Naive thymus-derived CD8-positive, alpha-beta T cell (primary cell): ENCODE results near the gene CES3. TPM values are rescaled to one million over a fixed set of nuclear protein-coding genes. Genes with fewer than 3 reads are reported as not detected.

Source experiments
- ATAC-seq, 2 donors: fragments of 150-1000 bp; cut with Tn5 transposase in 1 of 2; sonication (Bioruptor Pico), chemical (Tn5 transposase) in 1 of 2; 1 replicate in 1 of 2; 2 replicates in 1 of 2; pipeline ENCODE4 v1.10.0; 2021; ENCODE audit warnings: mild to moderate bottlenecking in 2 of 2, moderate library complexity in 2 of 2
- POLR2A ChIA-PET: fragments of 350-600 bp; sonication (Branson Sonifier 250); formaldehyde crosslinking; loops from one replicate; lab custom pipeline; 2021; ENCODE audit warnings: antibody characterized with exemption; lab: Charles Lee
- DNase-seq, 10 donors: peaks; one replicate each; pipeline versions ENCODE4 v3.0.0 to v3.0.0-alpha.2; 2020 to 2022
- H3K27ac Mint-ChIP-seq, 10 donors: one replicate each; pipeline ENCODE4 v1.8.0; 2020 to 2022; ENCODE audit warnings: mild to moderate bottlenecking in 10 of 10, mixed read lengths in 10 of 10, moderate library complexity in 4 of 10, inconsistent platforms in 1 of 10
- H3K27me3 Mint-ChIP-seq, 5 donors: one replicate each; pipeline ENCODE4 v1.8.0; 2021 to 2022; ENCODE audit warnings: mixed read lengths in 5 of 5
- H3K36me3 Mint-ChIP-seq, 3 donors: one replicate each; pipeline ENCODE4 v1.8.0; 2020 to 2022; ENCODE audit warnings: mixed read lengths in 3 of 3, mild to moderate bottlenecking in 2 of 3, inconsistent platforms in 1 of 3
- H3K4me1 Mint-ChIP-seq, 4 donors: one replicate each; pipeline ENCODE4 v1.8.0; 2021 to 2022; ENCODE audit warnings: mixed read lengths in 4 of 4
- H3K4me3 Mint-ChIP-seq, 10 donors: one replicate each; pipeline ENCODE4 v1.8.0; 2020 to 2022; ENCODE audit warnings: mild to moderate bottlenecking in 10 of 10, mixed read lengths in 10 of 10, moderate library complexity in 6 of 10, inconsistent platforms in 1 of 10
- H3K9me3 Mint-ChIP-seq, 9 donors: one replicate each; pipeline ENCODE4 v1.8.0; 2020 to 2022; ENCODE audit warnings: mixed read lengths in 9 of 9, mild to moderate bottlenecking in 3 of 9, inconsistent platforms in 1 of 9, moderate library complexity in 1 of 9
- polyA plus RNA-seq, 3 donors: library from polyadenylated mRNA; unstranded; fragments of 300-500 nt; fragmentation: Illumina TruSeq; gene quantifications; one replicate each; pipeline ENCODE4 v1.2.3, GENCODE V29; 2021
- total RNA-seq, 8 experiments: library from RNA in 2 of 8; stranded (reverse) in 2 of 8; gene quantifications; one replicate each; pipeline ENCODE4 v1.2.3 and lab custom pipeline; 2021 to 2026

Gene CES3, protein sequence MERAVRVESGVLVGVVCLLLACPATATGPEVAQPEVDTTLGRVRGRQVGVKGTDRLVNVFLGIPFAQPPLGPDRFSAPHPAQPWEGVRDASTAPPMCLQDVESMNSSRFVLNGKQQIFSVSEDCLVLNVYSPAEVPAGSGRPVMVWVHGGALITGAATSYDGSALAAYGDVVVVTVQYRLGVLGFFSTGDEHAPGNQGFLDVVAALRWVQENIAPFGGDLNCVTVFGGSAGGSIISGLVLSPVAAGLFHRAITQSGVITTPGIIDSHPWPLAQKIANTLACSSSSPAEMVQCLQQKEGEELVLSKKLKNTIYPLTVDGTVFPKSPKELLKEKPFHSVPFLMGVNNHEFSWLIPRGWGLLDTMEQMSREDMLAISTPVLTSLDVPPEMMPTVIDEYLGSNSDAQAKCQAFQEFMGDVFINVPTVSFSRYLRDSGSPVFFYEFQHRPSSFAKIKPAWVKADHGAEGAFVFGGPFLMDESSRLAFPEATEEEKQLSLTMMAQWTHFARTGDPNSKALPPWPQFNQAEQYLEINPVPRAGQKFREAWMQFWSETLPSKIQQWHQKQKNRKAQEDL
- total RNA-seq, result under 1 TPM; 0.10 to 0.16 TPM
- not detected for polyA plus RNA-seq
- 0 to 2.5 (median 0.15) reads per million in 6 experiments for total RNA-seq (lab: John Stamatoyannopoulos, UW)

GRCh38 chr16:66961065-66961744 lies at the start of gene CES3:
CES3 (plus strand) TSS chr16:66961266; CDS start chr16:66961308, 42 bp downstream.
- ATAC-seq (peak; percentile 85 to 95), DNase-seq (peak in 8 of 10 donors; percentile 16 to 40 (median 24))
- Mint-ChIP-seq H3K4me3 (no peak within 1 kb of the TSS), H3K9me3 (no peaks in the 10 kb centered on the region), H3K27me3 (peaks cover 2 to 12% (median 7%) of the 10 kb centered on the region in 5 donors), H3K36me3 (no peaks in the 10 kb centered on the region), H3K27ac (peak within 1 kb of the TSS in 3 of 10 donors; percentile 52 to 80 (median 77)), H3K4me1 (peaks cover 10 to 25% (median 13%) of the 10 kb centered on the region in 4 donors)
- POLR2A ChIA-PET, result no interaction called here

DNA sequence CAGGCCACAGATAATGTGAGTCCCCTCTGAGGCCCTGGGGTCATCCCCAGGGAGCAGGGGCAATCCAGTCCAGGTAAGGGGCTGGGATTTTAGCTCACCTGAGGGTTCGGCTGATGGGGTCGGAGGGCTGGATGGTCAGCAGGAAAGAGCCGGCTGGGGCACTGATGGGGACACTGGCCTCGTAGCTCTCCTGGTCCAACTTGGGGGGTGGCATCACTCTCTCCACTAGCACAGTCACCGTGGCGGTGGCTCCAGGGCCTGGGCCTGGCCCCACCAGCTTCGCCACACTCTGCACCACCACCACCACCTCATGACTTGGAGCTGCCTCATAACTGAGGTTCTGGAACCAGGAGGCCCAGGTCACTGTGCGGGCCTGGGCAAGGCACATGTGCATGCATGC lies 49.3 kb upstream of the CES3 start:
- H3K27me3 Mint-ChIP-seq, result peaks cover 0 to 4% (median 0%) of the 10 kb centered on the region in 5 donors
- no peaks in the 10 kb centered on the region for H3K9me3 Mint-ChIP-seq
- no peak for DNase-seq
- no peaks in the 10 kb centered on the region for H3K4me1 Mint-ChIP-seq
- POLR2A ChIA-PET, result no interaction called here
- H3K27ac Mint-ChIP-seq, result no peak overlapping the region
- H3K36me3 Mint-ChIP-seq, result no peaks in the 10 kb centered on the region
- no peak overlapping the region for H3K4me3 Mint-ChIP-seq
- ATAC-seq, result no peak

DNA sequence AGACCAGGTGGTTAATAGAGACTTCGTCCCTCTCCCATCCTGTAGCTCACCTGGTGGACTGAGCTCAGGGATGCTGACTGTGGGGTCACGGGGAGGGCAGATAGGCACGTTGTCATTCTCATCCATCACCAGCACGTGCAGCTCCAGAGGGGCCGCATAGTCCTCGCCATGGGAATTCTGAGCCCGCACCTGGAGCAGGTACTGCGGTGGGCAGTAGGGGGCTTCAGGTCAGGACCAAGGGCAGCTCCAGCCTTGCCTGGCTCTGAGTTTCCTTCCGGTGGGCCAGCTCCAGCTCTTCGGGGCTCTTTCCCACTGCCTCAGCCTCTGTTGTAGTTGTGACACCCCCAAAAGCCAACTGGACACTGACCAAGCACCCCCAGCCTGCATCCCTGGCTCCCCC lies 48.0 kb upstream of the CES3 start:
- DNase-seq, result no peak
- Mint-ChIP-seq H3K27me3 (peaks cover 0 to 4% (median 1%) of the 10 kb centered on the region in 5 donors), H3K27ac (no peak overlapping the region), H3K36me3 (no peaks in the 10 kb centered on the region), H3K4me3 (no peak overlapping the region), H3K4me1 (no peaks in the 10 kb centered on the region), H3K9me3 (no peaks in the 10 kb centered on the region)
- POLR2A ChIA-PET, result interaction anchor here (0.6 kb wide), 1 partner anchor 44 kb away, joined by 3 read pairs; no protein-coding TSS in a partner anchor
- no peak for ATAC-seq

GRCh38 chr16:66913711-66914110 lies 47.4 kb upstream of the CES3 start:
- no peak for ATAC-seq
- no peak overlapping the region for H3K4me3 Mint-ChIP-seq
- H3K27ac Mint-ChIP-seq, result peak overlapping the region in 1 of 10 donors; percentile 25
- POLR2A ChIA-PET, result no interaction called here
- no peaks in the 10 kb centered on the region for H3K4me1 Mint-ChIP-seq
- H3K36me3 Mint-ChIP-seq, result no peaks in the 10 kb centered on the region
- peaks cover 0 to 4% (median 1%) of the 10 kb centered on the region in 5 donors for H3K27me3 Mint-ChIP-seq
- no peaks in the 10 kb centered on the region for H3K9me3 Mint-ChIP-seq
- no peak for DNase-seq

GRCh38 chr16:66914541-66914940 lies 46.5 kb upstream of the CES3 start:
- Mint-ChIP-seq H3K27ac (no peak overlapping the region), H3K27me3 (peaks cover 1 to 8% (median 7%) of the 10 kb centered on the region in 5 donors)

DNA sequence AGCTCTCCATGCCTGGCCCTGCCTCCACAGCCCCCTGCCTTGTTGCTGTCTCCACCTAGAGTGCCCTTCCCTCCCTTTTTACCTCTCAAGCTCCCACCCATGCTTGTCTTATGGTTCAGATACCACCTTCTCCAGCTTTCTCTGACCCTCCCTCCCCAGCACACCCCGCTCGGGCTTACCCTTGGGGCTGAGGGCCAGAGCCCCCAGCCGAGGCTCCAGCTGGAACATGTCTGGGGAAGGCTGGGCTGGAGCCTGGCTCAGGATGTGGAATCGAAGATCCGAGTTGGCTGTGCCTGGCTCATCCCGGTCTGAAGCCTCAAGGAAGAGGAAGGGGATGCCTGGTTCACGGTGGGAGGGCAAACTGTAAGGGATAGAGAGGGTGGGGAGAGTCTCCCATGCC lies 46.0 kb upstream of the CES3 start:
- POLR2A ChIA-PET, result no interaction called here
- no peaks in the 10 kb centered on the region for H3K4me1 Mint-ChIP-seq
- no peaks in the 10 kb centered on the region for H3K9me3 Mint-ChIP-seq
- no peaks in the 10 kb centered on the region for H3K36me3 Mint-ChIP-seq
- no peak overlapping the region for H3K4me3 Mint-ChIP-seq
- DNase-seq, result no peak
- peaks cover 1 to 11% (median 7%) of the 10 kb centered on the region in 5 donors for H3K27me3 Mint-ChIP-seq
- no peak for ATAC-seq
- no peak overlapping the region for H3K27ac Mint-ChIP-seq

More at GRCh38 chr16:66914541-66914940, 46.5 kb upstream of the CES3 start:
- POLR2A ChIA-PET, result no interaction called here
- DNase-seq (no peak), ATAC-seq (no peak)
- H3K36me3 Mint-ChIP-seq, result no peaks in the 10 kb centered on the region
- no peaks in the 10 kb centered on the region for H3K9me3 Mint-ChIP-seq
- H3K4me1 Mint-ChIP-seq, result no peaks in the 10 kb centered on the region
- H3K4me3 Mint-ChIP-seq, result no peak overlapping the region

GRCh38 chr16:66916518-66916917 lies 44.5 kb upstream of the CES3 start:
- POLR2A ChIA-PET, result no interaction called here
- no peaks in the 10 kb centered on the region for H3K9me3 Mint-ChIP-seq
- no peak overlapping the region for H3K4me3 Mint-ChIP-seq
- ATAC-seq, result no peak
- no peaks in the 10 kb centered on the region for H3K36me3 Mint-ChIP-seq
- H3K4me1 Mint-ChIP-seq, result no peaks in the 10 kb centered on the region
- H3K27ac Mint-ChIP-seq, result no peak overlapping the region
- no peak for DNase-seq
- peaks cover 4 to 17% (median 7%) of the 10 kb centered on the region in 5 donors for H3K27me3 Mint-ChIP-seq

DNA sequence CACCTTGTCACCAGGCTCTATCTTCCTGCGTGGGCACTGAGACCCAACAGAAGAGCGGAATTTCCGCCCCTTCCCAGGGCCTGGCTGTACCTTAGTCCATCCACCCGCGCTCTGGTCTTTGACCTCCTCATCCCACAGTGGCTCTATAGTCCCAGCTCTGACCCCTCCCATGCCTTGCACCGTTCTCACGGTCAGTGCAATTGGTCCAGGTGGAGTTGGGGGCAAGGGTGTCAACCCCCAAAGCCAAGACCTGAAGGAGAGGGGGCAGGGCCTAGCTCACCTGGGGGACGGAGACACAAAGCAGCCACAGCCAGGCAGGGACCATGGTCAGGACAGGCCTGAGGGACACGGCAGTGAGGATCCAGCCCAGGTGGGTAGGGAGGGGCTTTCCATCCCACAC lies 43.3 kb upstream of the CES3 start:
- DNase-seq, result no peak
- H3K27ac Mint-ChIP-seq, result no peak overlapping the region
- no peaks in the 10 kb centered on the region for H3K36me3 Mint-ChIP-seq
- H3K9me3 Mint-ChIP-seq, result no peaks in the 10 kb centered on the region
- no peaks in the 10 kb centered on the region for H3K4me1 Mint-ChIP-seq
- ATAC-seq, result no peak
- no peak overlapping the region for H3K4me3 Mint-ChIP-seq
- H3K27me3 Mint-ChIP-seq, result peaks cover 4 to 17% (median 7%) of the 10 kb centered on the region in 5 donors
- POLR2A ChIA-PET, result no interaction called here

- POLR2A ChIA-PET, result no interaction called here
- ATAC-seq, result no peak
- H3K9me3 Mint-ChIP-seq, result no peaks in the 10 kb centered on the region
- H3K4me1 Mint-ChIP-seq, result no peaks in the 10 kb centered on the region
- peak overlapping the region in 1 of 10 donors; percentile 59 for H3K27ac Mint-ChIP-seq
- peak overlapping the region in 1 of 10 donors; percentile 14 for H3K4me3 Mint-ChIP-seq
- no peak for DNase-seq
- peaks cover 6 to 23% (median 11%) of the 10 kb centered on the region in 5 donors for H3K27me3 Mint-ChIP-seq
- no peaks in the 10 kb centered on the region for H3K36me3 Mint-ChIP-seq
Observed at GRCh38 chr16:66918355-66918754, 42.7 kb upstream of the CES3 start.

DNA sequence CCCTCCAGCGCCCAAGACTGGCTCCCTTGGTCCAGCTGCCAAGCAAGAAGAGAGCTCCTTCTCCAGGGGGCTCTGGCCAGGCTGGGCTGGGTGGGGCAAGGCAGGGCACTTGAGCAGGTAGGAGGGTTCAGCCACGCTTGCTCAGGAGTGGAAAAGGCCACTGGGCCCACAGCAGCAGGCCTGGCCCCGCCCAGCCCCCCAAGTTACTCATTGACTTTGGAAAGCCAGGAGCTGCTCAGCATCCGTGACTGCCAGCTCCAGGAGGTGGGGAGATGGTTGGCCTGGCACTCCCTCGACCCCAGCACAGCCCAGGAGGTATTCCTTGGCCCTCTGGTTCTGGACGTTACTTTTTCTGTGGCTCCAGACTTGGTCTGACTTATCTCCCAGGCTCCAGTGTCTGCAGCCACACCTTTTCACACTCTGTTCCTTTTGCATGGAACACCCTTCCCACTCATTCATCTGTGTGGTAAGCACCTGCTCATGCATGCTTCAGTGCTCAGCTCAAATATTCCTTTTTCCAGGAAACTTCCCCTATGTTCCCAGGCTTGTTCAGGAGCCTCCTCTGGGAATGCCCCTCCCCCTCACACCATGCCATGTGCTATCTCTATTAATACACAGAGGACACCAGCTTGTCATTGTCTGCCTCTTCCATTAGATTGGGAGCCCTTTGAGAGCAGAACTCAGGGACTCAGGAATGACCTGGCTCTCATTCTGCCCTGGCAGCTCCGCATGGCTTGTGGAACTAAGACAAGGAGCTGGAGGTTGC lies 42.1 kb upstream of the CES3 start, which contains the start of gene CDH16:
Gene CDH16, minus strand, starts transcription at position 83 of the 766 bp plus-strand sequence. CDS start 820 bp downstream, outside the sequence.
- H3K36me3 Mint-ChIP-seq, result peaks cover 0 to 3% (median 0%) of the 10 kb centered on the region in 3 donors
- peaks cover 11 to 29% (median 17%) of the 10 kb centered on the region in 5 donors for H3K27me3 Mint-ChIP-seq
- peak within 1 kb of the TSS in 1 of 10 donors; percentile 14 for H3K4me3 Mint-ChIP-seq
- no peaks in the 10 kb centered on the region for H3K9me3 Mint-ChIP-seq
- POLR2A ChIA-PET, result interaction anchor here (0.9 kb wide), 1 partner anchor 11 kb away, joined by 4 read pairs; no protein-coding TSS in a partner anchor
- DNase-seq (no peak), ATAC-seq (no peak)
- peaks cover 0 to 6% (median 0%) of the 10 kb centered on the region in 4 donors for H3K4me1 Mint-ChIP-seq
- peak within 1 kb of the TSS in 2 of 10 donors; percentile 46 to 59 for H3K27ac Mint-ChIP-seq

GRCh38 chr16:66919569-66920298 lies 41.3 kb upstream of the CES3 start:
- Mint-ChIP-seq H3K4me3 (no peak overlapping the region), H3K27ac (no peak overlapping the region), H3K36me3 (peaks cover 0 to 3% (median 0%) of the 10 kb centered on the region in 3 donors), H3K9me3 (no peaks in the 10 kb centered on the region), H3K27me3 (peaks cover 13 to 36% (median 18%) of the 10 kb centered on the region in 5 donors), H3K4me1 (peaks cover 0 to 7% (median under 1%) of the 10 kb centered on the region in 4 donors)
- POLR2A ChIA-PET, result interaction anchor here (0.9 kb wide), 1 partner anchor 11 kb away, joined by 4 read pairs; no protein-coding TSS in a partner anchor
- no peak for ATAC-seq
- DNase-seq, result no peak
